ENCODE results near the gene COG5.

COG5 gene

DNA sequence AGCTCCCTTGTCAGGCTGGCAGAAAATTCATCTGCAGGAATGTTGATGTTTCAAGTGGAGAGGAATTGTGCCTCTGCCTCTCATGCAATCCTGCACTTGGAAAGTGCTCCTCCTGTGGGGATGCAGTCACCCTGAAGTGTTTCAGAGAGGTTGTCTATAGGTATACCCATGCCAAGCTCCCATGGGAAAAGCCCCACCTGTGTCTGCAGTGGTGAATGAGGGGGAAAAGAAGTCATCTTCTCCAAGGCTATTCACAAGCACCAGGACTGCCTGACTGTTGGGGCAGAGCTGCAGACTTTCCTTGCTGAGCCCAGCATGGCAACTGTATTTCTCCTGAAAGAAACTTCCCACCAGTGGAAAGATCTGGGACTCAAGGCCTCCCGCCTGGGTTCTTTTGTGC is 58.4 kb downstream of the COG5 start:
- no peak for DNase-seq

DNA sequence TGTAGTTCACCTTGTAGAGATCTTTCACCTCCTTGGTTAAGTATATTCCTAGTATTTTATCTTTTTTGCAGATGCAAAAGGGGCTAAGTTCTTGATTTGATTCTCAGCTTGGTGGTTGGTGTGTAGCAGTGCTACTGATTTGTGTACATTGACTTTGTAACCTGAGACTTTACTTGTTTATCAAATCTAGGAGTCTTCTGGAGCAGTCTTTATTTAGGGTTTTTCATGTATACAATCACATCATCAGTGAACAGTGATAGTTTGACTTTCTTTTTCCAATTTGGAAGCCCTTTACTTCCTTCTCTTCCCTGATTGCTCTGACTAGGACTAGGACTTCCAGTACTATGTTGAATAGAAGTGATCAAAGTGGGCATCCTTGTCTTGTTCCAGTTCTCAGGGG is 60.0 kb downstream of the COG5 start:
- DNase-seq: no peak

DNA sequence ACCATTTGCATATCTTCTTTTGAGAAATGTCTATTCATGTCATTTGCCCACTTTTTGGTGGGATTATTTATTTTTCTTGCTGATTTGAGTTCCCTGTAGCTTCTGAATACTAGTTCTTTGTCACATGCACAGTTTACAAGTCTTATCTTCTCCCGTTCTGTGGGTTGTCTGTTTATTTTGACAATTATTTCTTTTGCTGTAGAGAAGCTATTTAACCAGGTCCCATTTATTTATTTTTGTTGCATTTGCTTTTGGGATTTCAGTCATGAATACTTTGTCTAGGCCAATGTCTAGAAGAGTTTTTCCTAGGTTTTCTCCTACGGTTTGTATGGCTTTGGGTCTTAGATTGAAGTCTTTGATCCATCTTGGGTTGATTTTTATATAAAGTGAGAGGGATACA is 60.9 kb downstream of the COG5 start:
- no peak for DNase-seq

DNA sequence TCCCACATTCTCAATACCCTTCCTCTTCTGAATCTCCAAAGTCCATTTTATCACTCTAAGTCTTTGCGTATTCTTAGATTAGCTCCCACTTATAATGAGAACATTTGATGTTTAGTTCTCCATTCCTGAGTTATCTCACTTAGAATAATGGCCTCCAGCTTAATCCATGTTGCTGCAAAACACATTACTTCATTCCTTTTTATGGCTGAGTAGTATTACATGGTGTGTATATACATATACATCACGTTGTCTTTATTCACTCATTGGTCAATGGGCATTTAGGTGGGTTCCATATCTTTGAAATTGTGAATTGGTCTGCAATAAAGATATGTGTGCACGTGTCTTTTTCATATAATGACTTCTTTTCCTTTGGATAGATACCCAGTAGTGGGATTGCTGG is 61.6 kb downstream of the COG5 start:
- DNase-seq: no peak

DNA sequence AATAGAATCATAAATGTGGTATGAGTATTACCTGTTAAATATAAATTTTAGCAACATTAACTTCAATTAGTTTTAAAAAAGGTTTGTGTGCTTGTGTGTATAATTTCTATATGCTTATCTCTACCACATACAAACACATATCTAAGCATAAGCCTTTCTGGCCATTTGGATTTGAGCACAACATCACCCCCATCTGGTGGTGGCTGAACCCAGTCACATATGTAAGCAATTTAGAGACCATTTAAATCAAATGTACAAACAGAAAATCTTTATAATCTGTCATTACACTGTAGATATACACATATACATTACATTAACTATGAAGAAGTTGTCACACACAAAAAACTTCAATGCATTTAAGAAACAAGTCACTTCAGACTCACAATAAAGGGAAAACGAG is 62.1 kb downstream of the COG5 start:
- DNase-seq: peak; percentile 38

DNA sequence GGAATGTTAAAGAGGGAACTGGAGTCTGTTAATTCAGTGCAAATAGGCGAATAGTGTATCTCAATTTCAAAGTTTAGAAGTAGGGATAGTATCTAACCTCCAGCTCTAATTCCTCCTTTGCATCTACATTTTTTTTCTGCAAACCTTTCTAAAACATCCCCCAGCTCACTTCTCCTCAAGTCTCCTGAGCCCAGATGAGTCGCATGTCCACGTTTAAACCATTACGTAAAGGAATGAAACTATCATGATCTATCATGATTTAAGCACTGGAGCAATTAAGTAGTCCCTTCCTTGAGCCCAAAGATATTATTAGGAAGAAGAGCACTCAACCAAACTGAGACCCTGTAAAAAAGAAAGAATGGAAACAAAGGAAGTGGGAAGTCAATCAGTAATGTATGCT is 64.0 kb downstream of the COG5 start:
- no peak for DNase-seq

- no peak for DNase-seq
These were observed 68.2 kb downstream of the COG5 start for GRCh38 chr7:107495516-107495915.

GRCh38 chr7:107494884-107495283 is 68.8 kb downstream of the COG5 start:
- no peak for DNase-seq

- DNase-seq: no peak
These were observed 69.4 kb downstream of the COG5 start for GRCh38 chr7:107494315-107494751.

DNA sequence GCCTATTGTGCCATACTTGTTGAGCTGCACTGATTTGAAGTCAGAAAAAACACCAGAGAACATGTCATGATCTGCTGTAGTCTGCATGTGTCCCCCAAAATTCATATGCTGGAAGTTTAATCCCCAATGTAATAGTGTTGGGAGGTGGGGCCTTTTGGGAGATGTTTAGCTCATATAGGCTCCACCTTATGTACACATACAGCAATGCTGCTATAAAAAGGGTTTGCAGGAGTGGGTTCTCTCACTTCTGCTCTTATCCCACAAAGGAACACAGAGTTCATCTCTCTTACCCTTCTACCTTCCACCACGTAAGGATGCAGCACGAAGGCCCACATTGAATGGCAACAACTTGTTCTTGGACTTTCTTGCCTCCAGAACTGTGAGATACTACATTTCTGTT is 70.8 kb downstream of the COG5 start:
- DNase-seq: no peak

- DNase-seq: no peak
These were observed 77.7 kb downstream of the COG5 start for GRCh38 chr7:107486041-107486440.

- DNase-seq: no peak
These were observed 81.1 kb downstream of the COG5 start for GRCh38 chr7:107482571-107482970.

DNA sequence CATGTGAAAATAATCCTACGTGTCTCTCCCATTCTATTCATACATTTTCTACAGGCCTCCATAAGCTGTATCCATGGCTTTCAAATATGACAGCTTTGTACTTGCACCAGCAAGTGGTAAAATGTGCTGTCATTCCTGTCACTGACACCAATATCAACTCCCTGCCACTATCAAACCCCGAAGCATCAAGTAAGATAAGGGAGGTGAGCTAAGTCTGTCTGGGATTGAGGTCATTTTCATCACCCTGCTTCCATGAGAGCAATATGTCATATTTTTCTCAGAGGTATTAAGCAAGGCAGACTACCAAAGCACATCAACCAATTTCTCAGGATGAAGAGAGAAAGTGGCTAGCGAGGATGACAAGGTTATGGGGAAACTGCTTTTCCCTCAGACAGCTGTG is 82.8 kb downstream of the COG5 start:
- DNase-seq: no peak

- no peak for DNase-seq
These were observed 84.4 kb downstream of the COG5 start for GRCh38 chr7:107479303-107479702.

GRCh38 chr7:107474104-107474521 is 89.6 kb downstream of the COG5 start:
- DNase-seq: no peak

- no peak for DNase-seq
These were observed 91.6 kb downstream of the COG5 start for GRCh38 chr7:107472116-107472515.

GRCh38 chr7:107471292-107472070 is 92.2 kb downstream of the COG5 start:
- peak; percentile 8 for DNase-seq

- no peak for DNase-seq
These were observed 93.8 kb downstream of the COG5 start, which contains the start of gene GPR22 for GRCh38 chr7:107469929-107470328. TSS of gene GPR22 (plus strand) at chr7:107470057. CDS start at chr7:107474061, 4,004 bp downstream.

- DNase-seq: no peak
These were observed 94.9 kb downstream of the COG5 start for GRCh38 chr7:107468824-107469223.

GRCh38 chr7:107467972-107468371 is 95.7 kb downstream of the COG5 start:
- DNase-seq: no peak

GRCh38 chr7:107464666-107465226 is 99.0 kb downstream of the COG5 start:
- DNase-seq: no peak

- DNase-seq: peak; percentile 65
These were observed 100.3 kb downstream of the COG5 start for GRCh38 chr7:107463139-107464078.

- DNase-seq: no peak
These were observed 101.7 kb downstream of the COG5 start for GRCh38 chr7:107461938-107462533.
